HG03521 (cell line): ENCODE results near the gene SCFD2.
"Not testable (repeated sequence)": the region's sequence is repeated elsewhere in the genome, so short reads cannot be mapped to it uniquely, and the experiment has no call there.

ENCODE experiments used
- ATAC-seq: cut with Tn5 transposase; IDR thresholded peaks from one replicate; pipeline ENCODE4 v1.9.1; 2021; ENCODE audit warnings: mild to moderate bottlenecking, moderate library complexity; ENCODE audit not compliant: unreplicated experiment

The SCFD2 gene

DNA sequence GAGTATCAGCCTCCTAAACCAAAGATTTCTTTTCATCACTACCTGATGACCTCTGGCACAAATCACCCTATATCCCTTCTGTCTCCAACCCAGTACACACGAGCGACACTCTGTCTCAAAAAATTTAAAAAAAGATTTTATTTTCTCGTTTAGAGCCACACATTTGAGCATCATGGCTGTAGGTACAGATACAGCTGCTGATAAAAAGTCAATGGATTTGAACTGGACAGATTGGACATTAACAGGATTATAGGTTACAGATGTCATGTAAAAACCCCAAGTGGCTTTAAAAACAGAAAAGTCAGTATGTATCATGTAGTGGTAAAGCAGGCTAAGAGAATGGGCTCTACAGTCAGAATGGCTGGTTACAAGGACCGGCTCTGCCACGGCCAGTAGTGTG lies 171.1 kb downstream of the SCFD2 start:
- no peak for ATAC-seq

DNA sequence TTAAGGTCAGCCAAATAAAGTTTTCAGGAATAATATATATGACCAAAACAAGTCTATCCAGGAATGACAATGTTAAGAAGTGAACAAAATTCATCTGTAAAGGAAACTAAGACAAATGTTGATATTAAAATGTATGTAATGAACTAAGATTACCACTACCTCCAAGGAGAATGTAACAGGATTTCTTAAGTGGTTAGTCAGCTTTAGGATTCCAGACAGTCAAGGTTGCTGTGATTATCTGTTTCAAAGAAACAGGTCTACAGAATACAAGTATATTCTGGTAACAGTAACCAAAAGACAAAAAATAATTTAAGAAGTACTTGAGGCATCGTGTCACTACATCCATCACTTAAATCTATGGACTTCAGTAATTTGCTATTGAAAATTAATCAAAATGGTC lies 172.8 kb downstream of the SCFD2 start:
- ATAC-seq = no peak

DNA sequence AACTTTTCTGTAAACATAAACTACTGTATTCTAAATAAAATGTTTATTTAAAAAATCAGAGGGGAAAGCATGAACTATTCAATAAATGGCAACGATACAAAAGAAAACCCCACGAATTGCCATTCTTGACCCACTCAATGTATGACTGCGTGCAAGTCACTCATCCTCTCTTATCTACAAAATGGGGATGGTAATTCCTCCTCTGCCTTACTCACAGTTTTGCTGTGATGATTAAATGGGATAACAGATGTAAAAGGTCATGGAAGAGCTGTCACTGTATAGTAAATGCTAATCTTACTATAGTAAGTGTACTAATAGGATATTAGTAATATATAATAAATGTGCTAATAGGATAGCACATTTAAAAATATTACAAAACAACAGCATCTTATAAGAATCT lies 173.4 kb downstream of the SCFD2 start:
- ATAC-seq = no peak

DNA sequence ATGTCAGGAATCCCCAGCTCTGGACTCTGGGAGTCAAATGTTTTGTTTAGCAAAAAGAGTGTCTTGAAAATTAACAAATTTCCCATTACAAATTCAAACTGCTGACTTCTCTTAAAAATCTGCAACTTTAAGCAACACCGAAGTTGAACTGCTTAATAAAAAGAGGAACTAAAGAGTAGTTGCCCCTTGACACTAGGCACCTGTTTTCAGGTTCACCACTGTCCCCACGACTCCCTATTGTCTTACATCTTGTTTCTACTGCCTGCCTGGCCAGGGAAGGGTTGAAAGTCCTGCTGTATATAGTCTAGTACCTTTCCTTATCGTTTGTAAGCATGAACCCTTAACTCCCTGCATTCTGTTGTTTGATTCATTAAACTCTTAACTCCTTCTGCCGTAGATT lies 173.9 kb downstream of the SCFD2 start:
- no peak for ATAC-seq

DNA sequence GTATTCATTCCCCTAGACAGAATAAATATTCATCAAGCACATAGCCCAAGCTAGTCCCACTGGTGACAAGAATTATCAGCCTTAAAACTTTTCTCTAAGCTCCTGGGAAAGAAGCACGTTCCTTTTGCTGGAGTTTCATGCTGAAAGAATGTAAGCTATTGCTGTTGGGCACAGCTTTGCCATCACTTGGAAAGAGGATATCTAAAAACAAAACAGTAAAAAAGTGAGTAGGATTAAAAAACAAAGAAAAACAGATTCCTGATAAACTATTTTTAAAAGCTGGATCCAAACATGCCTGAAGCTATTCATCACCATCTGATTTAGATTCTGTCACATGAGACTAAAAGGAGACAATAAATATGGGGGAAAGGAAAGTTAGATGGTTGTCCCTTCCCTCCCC lies 176.8 kb downstream of the SCFD2 start:
- no peak for ATAC-seq

DNA sequence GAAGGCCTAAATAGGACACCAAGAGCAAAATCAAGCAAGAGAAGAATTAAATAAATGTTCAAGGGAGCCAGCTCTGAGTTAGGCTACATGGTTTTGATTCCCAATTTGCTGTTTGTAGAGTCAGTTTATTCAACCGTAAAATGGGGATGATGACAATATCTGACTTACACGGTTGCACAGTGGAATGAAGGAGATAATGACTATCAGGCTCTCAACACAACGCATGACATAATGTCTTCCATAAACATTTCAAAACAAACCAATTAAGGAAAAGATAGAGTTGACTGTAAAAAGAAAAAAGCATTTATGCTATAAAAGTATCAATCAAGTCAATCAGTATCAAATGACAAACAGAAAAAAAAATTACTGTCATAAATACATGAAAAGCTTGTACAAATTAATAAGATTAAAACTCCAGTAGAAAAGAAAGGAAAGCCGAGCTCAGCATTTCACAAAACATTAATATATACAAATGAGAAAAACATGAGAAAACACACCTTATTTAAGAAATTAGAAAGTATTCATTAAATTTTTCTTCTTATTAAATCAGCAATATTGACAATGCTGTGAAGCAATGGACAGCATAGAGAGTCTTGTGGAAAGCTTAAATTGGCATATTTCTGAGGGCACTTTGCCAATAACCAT lies 179.0 kb downstream of the SCFD2 start:
- no peak for ATAC-seq

DNA sequence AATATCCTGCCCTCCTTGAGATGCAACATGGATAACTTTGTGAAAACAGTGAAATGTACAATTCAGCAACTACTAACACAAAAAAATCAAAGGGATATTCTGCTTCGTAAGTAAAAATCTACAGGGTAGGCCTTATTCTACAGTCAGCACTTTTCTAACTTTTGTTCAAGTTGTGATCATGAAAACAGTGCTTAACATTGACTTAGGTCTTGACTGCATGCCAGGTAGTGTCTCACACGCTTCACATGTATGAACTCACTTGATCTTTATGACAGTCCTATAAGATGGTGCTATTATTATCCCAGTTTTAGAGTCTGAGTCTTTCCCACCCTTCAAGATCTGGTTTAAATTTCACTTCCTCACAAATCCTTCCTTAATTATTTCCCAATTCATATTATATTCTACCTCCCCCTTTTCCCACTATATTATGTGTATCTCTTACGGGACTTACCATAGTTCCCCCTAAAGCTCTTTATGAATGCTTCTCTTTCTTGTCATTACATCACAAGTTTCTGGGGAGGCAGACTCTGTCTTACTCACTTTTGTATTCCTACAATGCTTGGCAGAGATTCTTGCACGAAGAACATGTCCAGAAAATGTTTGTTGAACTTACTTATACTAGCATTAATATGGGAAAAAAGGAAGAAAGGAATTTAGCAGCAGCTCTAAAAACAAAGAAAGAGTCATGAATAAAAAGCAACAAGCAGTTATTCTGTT lies 179.8 kb downstream of the SCFD2 start:
- no peak for ATAC-seq

DNA sequence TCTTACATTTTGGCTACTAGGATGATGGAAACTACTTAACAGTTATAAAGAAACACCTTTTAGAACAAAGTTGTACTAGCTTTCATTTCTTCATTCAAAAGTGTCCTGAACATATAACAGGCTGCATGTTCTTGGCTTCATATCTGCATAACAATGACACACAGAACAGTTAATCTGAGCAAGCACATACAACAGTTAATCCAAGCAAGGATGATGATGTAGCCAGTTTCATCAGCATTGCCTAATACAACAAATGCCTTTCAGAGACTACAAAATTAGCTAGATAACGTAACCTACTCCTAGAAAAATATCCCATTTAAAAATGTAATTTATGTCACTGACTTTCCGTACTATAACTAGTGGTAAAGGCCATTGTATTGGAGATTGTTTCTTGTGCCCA lies 182.1 kb downstream of the SCFD2 start:
- ATAC-seq = no peak

DNA sequence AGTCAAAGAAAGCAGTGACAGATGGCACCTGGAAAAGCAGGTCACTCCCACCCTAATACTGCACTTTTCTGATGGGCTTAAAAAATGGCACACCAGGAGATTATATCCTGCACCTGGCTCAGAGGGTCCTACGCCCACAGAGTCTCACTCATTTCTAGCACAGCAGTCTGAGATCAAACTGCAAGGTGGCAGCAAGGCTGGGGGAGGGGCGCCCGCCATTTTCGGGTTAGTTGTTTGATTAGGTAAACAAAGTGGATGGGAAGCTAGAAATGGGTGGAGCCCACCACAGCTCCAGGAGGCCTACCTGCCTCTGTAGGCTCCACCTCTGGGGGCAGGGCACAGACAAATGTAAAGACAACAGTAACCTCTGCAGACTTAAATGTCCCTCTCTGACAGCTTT lies 188.1 kb downstream of the SCFD2 start:
- not testable (repeated sequence) for ATAC-seq

DNA sequence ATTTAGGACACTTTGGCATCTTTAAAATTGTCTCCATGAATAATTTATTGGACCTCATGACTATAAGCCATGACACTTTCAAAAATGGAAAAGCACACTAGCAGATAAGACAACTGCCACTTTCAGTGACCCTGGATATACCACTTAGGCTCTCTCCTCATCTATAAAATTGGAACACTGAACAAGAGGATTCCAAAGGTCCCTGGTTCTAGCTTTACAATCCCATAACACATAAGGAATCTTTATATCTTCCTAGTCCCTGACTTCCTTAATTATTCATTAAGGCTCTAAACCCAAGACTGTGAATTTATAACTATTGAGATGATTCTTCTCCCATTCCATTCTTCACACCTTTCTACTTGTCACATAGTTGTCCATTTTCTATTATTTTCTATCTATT lies 190.2 kb downstream of the SCFD2 start:
- ATAC-seq = no peak

DNA sequence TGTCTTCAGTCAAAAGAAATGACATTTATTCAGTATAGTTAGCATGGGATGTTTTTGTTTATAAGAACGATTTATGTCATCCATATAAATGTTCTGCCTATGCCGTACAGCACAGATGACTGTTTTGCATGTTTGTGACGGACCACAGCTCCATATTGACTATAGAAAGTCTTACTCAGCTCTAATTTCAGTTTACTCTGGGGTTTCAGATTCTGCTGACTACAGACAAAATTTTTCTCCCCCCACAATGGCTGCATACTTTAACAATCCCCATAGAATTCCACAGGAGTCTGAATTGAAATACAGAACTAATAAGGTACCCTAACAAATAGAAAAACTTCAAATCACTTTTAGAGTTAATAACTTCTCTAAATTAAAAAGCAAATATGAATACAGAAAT lies 191.0 kb downstream of the SCFD2 start:
- no peak for ATAC-seq

DNA sequence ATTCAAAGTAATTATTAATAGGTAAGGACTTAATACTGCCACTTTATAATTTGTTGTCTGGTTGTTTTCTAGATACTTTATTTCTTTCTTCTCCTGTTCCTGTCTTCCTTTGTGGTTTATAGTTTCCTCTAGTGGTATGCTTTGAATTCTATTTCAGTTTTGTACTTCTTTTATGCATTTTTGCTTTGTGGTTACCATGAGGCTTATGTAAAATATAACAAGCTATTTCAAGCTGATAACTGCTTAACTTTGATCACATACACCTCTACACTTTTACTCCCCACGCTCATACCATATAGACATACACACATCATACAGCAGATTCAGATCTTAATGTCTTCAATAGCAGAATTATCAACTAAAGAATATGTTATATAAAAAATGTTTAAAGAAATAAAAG lies 192.3 kb downstream of the SCFD2 start:
- no peak for ATAC-seq

DNA sequence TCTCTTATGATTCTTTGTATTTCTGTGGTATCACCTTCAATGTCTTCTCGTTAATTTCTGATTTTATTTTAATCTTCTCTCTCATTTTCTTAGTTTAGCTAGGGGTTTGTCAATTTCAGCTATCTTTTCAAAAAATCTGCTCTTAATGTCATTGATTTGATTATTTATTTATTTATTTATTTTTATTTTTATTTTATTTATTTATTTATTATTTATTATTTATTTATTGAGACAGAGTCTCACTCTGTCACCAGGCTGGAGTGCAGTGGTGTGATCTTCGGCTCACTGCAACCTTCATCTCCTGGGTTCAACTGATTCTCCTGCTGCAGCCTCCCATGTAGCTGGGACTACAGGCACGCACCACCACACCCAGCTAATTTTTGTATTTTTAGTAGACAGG lies 194.1 kb downstream of the SCFD2 start:
- ATAC-seq = no peak

DNA sequence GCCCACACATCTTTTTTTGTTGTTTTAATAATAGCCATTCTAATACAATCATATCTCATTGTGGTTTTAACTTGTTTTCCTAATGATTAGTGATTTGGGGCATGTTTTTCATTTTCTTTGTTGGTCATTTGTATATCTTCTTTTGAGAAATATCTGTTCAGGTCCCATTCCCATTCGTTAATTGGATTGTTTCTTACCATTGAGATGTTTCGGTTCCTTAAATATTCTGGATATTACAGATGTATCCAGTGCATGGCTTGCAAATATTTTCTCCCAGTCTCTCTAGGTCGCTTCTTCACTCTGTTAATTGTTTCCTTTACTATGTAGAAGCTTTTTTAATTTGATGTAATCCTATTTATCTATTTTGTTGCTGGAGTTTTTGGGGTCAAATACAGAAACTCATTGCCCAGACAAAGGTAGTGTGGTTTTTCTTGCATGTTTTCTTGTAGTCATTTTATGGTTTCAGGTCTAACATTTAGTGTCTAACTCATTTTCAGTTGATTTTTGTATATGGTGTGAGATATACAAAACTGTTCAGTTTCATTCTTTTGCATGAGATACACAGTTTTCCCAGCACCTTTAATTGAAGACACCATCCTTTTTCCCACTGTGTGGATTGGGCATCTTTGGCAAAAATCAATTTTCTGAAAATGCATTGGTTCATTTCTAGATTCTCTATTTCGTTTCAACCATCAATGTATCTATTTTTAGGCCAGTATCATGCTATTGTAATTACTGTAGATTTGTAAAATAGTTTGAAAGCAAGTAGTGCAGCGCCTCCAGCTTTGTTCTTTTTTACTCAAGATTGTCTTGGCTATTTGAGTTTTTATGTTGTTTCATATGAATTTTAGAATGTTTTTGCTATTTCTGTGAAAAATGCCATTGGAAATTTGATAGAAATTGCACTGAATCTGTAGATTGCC lies 195.9 kb downstream of the SCFD2 start:
- no peak for ATAC-seq

DNA sequence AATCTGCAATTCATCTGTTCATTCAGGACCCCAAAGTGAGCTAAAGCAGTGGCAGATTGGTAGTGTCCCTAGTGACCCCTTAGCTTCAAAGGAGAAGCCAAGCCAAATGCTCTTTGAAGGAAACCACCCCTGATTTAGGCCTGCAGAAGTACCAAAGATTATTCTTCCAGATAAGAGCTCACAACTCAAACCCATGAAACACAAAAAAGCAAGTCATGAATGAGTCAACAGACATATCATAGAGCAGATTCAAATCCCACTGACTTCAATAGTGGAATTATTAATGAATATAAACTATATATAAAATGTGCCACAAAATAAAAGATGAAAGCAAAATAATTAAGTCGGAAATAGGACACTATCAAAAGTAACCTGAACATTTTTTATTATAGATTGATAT lies 197.6 kb downstream of the SCFD2 start:
- no peak for ATAC-seq

DNA sequence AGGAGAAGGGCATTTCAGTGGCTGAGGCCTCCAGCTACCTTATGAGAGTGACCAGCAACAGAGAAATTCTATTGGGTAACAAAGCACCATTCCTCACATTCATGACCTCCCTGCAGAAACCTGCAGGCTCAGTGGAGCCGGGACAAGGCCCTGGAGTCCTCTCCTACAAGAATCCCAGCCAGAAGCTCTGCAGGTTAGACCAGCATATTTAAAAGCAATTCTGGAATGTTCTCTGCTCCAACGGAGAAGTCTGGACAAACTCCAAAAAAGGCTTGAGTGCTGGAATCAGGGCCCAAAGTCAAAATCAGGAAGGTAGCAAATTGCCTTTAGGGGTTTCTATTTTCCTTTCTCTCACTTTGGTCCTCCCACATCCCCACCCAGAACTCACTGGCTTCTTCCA lies 202.9 kb downstream of the SCFD2 start:
- ATAC-seq = no peak

DNA sequence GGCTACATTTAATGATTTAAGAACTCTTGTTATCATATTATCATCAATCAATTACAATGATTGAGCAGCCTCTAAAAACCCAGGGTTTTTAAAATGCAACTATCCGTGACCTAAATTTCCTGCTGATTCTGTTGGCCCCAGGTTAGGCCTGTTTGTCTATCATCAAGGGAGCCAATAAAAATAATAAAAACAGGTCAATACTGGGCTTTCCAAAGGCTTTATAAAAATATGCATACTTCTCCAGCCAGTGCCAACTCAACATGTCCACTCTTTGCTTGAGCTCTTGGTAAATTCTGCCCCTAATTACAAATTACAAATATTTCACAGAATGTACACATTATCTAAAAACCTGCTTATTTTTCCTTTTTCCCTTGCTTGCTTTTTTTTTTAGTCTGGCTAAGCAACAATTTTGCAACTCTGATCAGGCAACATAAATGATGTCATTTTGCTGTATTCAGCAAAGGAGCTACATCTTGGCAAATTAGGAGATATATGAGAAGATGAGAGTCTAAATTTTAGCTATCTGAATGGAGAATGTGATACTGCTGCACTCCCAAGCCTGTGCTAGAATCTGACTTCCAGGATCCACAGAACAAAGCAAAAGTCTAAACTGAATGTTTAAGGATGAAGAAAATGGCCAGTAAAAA lies 204.0 kb downstream of the SCFD2 start:
- ATAC-seq = no peak

DNA sequence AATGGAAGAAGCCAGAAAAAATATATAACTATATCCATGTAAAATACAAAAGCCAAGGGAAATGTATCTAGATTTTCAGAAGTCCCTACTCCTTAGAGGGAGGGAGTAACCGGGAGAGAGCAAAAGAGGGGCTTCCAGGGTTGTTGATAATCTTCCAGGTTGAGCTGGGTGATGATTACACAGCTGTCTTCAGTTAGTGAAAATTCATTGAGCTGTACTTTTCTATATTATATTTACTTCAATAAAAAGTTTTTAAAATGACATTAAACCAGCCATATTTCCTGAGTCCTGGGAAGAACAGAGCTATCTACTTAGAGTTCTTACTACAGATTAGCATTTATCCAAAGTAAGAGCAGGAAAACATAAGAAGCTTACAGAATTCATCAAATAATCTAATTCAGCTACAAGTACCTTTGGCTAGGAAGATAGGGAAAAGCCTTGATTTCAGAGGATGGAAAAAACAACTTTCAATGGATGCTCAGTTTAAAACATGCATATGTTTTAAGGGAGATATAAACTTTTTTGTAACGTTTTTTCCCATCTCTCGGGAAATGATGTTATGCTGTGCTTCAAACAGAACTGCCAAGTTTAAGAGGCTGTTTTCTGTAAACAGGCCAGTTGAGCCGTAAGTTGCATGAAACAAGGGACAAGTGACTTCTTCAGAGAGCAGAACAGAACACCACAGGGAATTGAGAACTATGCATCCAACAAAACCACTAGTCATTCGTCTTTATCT lies 204.6 kb downstream of the SCFD2 start:
- no peak for ATAC-seq

DNA sequence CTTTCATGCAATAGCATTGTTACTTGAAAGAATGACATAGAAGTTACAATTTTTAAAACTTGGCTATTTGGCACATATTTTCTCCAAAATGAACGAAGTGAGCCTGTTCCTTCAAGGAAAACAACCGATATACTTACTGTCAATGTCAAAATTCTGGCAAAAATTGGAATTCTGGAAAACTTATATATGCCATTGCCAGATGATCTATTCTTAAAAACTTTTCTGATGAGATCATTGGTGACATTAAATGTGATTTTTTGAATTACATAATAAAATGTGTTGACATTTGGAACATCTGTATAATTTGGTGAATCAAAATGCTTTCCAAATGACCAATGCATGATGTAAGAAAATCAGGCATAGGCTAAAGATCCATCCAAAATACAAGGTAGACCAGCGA lies 209.0 kb downstream of the SCFD2 start:
- ATAC-seq = no peak

DNA sequence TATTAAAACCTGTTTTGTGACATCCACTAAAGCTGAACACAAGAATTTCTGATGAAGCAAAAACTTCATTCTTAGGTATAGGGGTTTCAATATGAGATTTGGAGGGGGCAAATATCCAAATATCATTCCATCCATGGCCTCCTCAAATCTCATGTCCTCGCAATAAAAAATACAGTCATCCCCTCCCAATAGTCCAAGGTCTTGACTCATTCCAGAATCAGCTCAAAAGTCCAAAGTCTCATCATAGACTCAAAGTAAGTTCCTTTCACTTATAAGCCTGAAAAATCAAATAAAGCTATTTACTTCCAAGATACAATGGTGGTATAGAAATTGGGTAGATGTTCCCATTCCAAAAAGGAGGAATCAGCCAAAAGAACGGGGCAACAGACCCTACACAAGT lies 213.4 kb downstream of the SCFD2 start:
- no peak for ATAC-seq

DNA sequence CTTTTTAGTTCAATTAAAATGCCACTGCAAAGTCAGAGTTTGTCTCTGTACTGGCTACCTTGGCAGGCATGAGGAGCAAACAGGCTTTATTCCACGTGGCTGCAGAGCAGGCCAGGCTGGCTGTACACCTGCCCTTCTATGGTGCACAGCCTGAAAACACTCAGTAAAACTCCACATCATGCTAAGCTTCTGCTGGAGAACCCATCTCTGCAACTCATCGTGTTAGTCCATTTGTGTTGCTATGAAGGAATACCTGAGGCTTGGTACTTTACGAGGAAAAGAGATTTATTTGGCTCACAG lies 214.4 kb downstream of the SCFD2 start:
- ATAC-seq = no peak
